Measurements from ENCODE around the gene TUBA1C. TPM values are rescaled to one million over a fixed set of nuclear protein-coding genes. Genes with fewer than 3 reads are reported as not detected.

TUBA1C gene
- total RNA-seq (2012; rRNA removed) (1,144 and 1,420 TPM in 2 replicates), polyA plus RNA-seq (2012; rRNA removed) (2,555 and 2,715 TPM in 2 replicates), Bru-seq, nascent RNA (percentile 76 among the genes with signal in this experiment), BruChase-seq, experiment 1, labeled RNA remaining after a 6-hour chase (percentile 74 among the genes with signal in this experiment), BruChase-seq, experiment 2, labeled RNA remaining after a 2-hour chase (percentile 62 among the genes with signal in this experiment)
- polyA plus RNA-seq (2012; cell fraction: cytosol; rRNA removed), result 1,691 and 2,161 TPM in 2 replicates
- 639 and 1,093 TPM in 2 replicates for polyA plus RNA-seq (2012; cell fraction: nucleus; rRNA removed; ENCODE audit: low replicate concordance)
- long read RNA-seq, transcript TUBA1C-203 (2 exons, 1,105 nt), result minor isoform, 10 of 212 reads
- long read RNA-seq, transcript TUBA1C-201 (4 exons, 3,001 nt), result major isoform, 48 of 212 reads
- long read RNA-seq, partial matches to known transcripts, result 146 of 212 reads
- long read RNA-seq, other reads (novel, unspliced or antisense), result 8 of 212 reads

GRCh38 chr12:49264873-49265792 lies at the start of gene TUBA1C:
Gene TUBA1C (plus strand): TSS chr12:49265082. CDS start chr12:49265182, 100 bp downstream.
- H3K4me2 ChIP-seq (ENCODE audit: low read depth, low read length), result peak within 1 kb of the TSS; percentile 84
- peak within 1 kb of the TSS; percentile 66; the same call in 1 of the 3 replicates for H2BK15ac ChIP-seq (ENCODE audit: low read depth, low read length)
- peak within 1 kb of the TSS; percentile 93 to 96 for H4K8ac ChIP-seq (ENCODE audit: low read depth in 2 of 2, low read length in 2 of 2)
- peak within 1 kb of the TSS; percentile 99 for H3K23ac ChIP-seq (ENCODE audit: low read depth, low read length)
- peak within 1 kb of the TSS; percentile 77 for H3K4me3 ChIP-seq (ENCODE audit: insufficient read depth, low read depth, low read length)
- peak within 1 kb of the TSS; percentile 82 for H4K91ac ChIP-seq (ENCODE audit: insufficient read depth, low read depth, low read length)
- H3K9me3 ChIP-seq (ENCODE audit: control insufficient read depth, insufficient read depth, low read length), result no peaks in the 10 kb centered on the region
- H3K14ac ChIP-seq (replicated peaks; ENCODE audit: low read depth, low read length), result peak within 1 kb of the TSS; percentile 100
- 0% methylated on average over 8 of the region's 61 CpGs; no CpG with 5 or more reads in 1 of the 2 experiments for WGBS, 2 experiments (ENCODE audit: extremely low coverage in 2 of 2, insufficient read length in 1 of 2)
- peak within 1 kb of the TSS; percentile 88 for H3K9ac ChIP-seq (ENCODE audit: low read depth, low read length)
- H4K20me1 ChIP-seq (ENCODE audit: insufficient read depth, low read length), result peaks cover 56% of the 10 kb centered on the region
- peaks cover 25% of the 10 kb centered on the region for H3K9me1 ChIP-seq (ENCODE audit: insufficient read depth, low read length)
- DNase-seq (peak; percentile 95), ATAC-seq (ENCODE audit: low read depth) (peak; percentile 85)
- H2BK20ac ChIP-seq (ENCODE audit: low read depth, low read length), result no peak within 1 kb of the TSS
- H3K4ac ChIP-seq (ENCODE audit: low read depth, low read length), result peak within 1 kb of the TSS; percentile 97
- H2AK5ac ChIP-seq (ENCODE audit: low read depth, low read length), result peak within 1 kb of the TSS; percentile 98
- peak within 1 kb of the TSS; percentile 74 for H4K5ac ChIP-seq (ENCODE audit: low read depth, low read length)
- in situ Hi-C loops (cut with MboI; ENCODE audit: low sequenced_read_pairs) (no loop called here), intact Hi-C loops (cut with micrococcal nuclease) (loop anchor here (2.0 to 10.0 kb wide), 2 partner anchors 76 to 130 kb away; partner anchors contain the start of genes TUBA1A and TUBA1B), dilution Hi-C loops (cut with HindIII; ENCODE audit: low sequenced_read_pairs, unreplicated experiment) (no loop called here)
- CTCF ChIA-PET, result no interaction called here
- peak within 1 kb of the TSS; percentile 94 for H3K27ac ChIP-seq (ENCODE audit: insufficient read depth, low read length)
- peak within 1 kb of the TSS; percentile 92 for H2AFZ ChIP-seq (replicated peaks; ENCODE audit: low read length, poor library complexity)
- no peaks in the 10 kb centered on the region for H3K27me3 ChIP-seq (ENCODE audit: control insufficient read depth, insufficient read depth, low read length)
- H3K18ac ChIP-seq (ENCODE audit: low read depth, low read length), result peak within 1 kb of the TSS; percentile 70
- H3K4me1 ChIP-seq (ENCODE audit: control insufficient read depth, insufficient read depth, low read length), result peaks cover 20% of the 10 kb centered on the region
- peak within 1 kb of the TSS; percentile 100 for H2AK9ac ChIP-seq (replicated peaks; ENCODE audit: low read depth, low read length, poor library complexity)
- H3K79me1 ChIP-seq (ENCODE audit: low read depth in 1 of 2, low read length in 2 of 2), result peaks cover 14 to 61% of the 10 kb centered on the region in 2 experiments
- H3K36me3 ChIP-seq (ENCODE audit: control insufficient read depth, insufficient read depth, low read length), result peaks cover 20% of the 10 kb centered on the region
- peak within 1 kb of the TSS; percentile 94 for H2BK5ac ChIP-seq (ENCODE audit: low read depth, low read length, poor library complexity, severe bottlenecking)
- H2BK120ac ChIP-seq (ENCODE audit: low read depth, low read length), result peak within 1 kb of the TSS; percentile 76
- H3K56ac ChIP-seq (ENCODE audit: extremely low read depth, insufficient read depth, low read length), result peak within 1 kb of the TSS; percentile 97
- BruUV-seq (replicated peaks), result TSS peak; percentile 66
- POLR2A ChIA-PET (ENCODE audit: unreplicated experiment), result interaction anchor here (1.1 to 1.4 kb wide), 2 partner anchors 21 to 38 kb away, joined by 3 to 6 read pairs; no protein-coding TSS in a partner anchor
- peak; percentile 78 for TF ChIP-seq MAZ (IDR thresholded peaks at IDR 0.05; ENCODE audit: borderline replicate concordance, low read depth, low read length)
- no peak for TF ChIP-seq RFX5 (IDR thresholded peaks at IDR 0.05; ENCODE audit: low read depth, low read length)
- TF ChIP-seq MXI1 (IDR thresholded peaks at IDR 0.05; ENCODE audit: borderline replicate concordance, low read depth, low read length), result peak; percentile 97
- no peak for TF ChIP-seq ELK1 (IDR thresholded peaks at IDR 0.05; ENCODE audit: borderline replicate concordance, low read depth, low read length)
- TF ChIP-seq POLR2A (IDR thresholded peaks at IDR 0.05; ENCODE audit: low read depth, low read length), result peak; percentile 99
- TF ChIP-seq NFE2L2 (IDR thresholded peaks at IDR 0.05; ENCODE audit: low read depth, low read length), result peak; percentile 52; the same call in 1 of the 2 replicates
- peak; percentile 49; the same call in 1 of the 2 replicates for TF ChIP-seq BHLHE40 (IDR thresholded peaks at IDR 0.05; ENCODE audit: low read depth, low read length)
- 0 out of 2 replicates have a peak, but pooled peaks have one; percentile 6 for TF ChIP-seq SMC3 (IDR thresholded peaks at IDR 0.05; ENCODE audit: low read depth, low read length)
- TF ChIP-seq RAD21 (IDR thresholded peaks at IDR 0.05; ENCODE audit: low read length), result peak; percentile 17; the same call in 1 of the 2 replicates
- TF ChIP-seq CHD1 (IDR thresholded peaks at IDR 0.05; ENCODE audit: low read depth, low read length), result peak; percentile 72; the same call in 1 of the 2 replicates
- peak; percentile 97 for TF ChIP-seq USF2 (IDR thresholded peaks at IDR 0.05; ENCODE audit: low read depth, low read length)
- TF ChIP-seq RCOR1 (IDR thresholded peaks at IDR 0.05; ENCODE audit: insufficient replicate concordance, low read length), result no peak
- peak; percentile 91 for TF ChIP-seq FOS (IDR thresholded peaks at IDR 0.05; ENCODE audit: low read depth, low read length)

All from IMR-90 (cell line).